ENCODE results near the gene LRRC8C. TPM values are rescaled to one million over a fixed set of nuclear protein-coding genes. Genes with fewer than 3 reads are reported as not detected.

The LRRC8C gene
- total RNA-seq, 2 donors from 2014 or later = 9.0 to 11.5 TPM

GRCh38 chr1:89600451-89601224 lies 32.3 kb upstream of the LRRC8C start:
- Histone ChIP-seq H3K36me3 (no peaks in the 10 kb centered on the region), H3K4me3 (no peak overlapping the region), H3K9me3 (no peaks in the 10 kb centered on the region), H3K27ac (no peak overlapping the region), H3K27me3 (no peaks in the 10 kb centered on the region), H3K4me1 (peaks cover 0 to 25% of the 10 kb centered on the region in 2 donors)
- TF ChIP-seq CTCF (IDR thresholded peaks at IDR 0.05) = no peak
- DNase-seq (ENCODE audit: low spot score) = no peak

GRCh38 chr1:89602871-89603404 lies 30.0 kb upstream of the LRRC8C start:
- no peak for TF ChIP-seq CTCF (IDR thresholded peaks at IDR 0.05)
- no peak for DNase-seq (ENCODE audit: low spot score)
- Histone ChIP-seq H3K4me3 (no peak overlapping the region), H3K4me1 (peaks cover 0 to 42% of the 10 kb centered on the region in 2 donors), H3K27me3 (no peaks in the 10 kb centered on the region), H3K9me3 (no peaks in the 10 kb centered on the region), H3K36me3 (no peaks in the 10 kb centered on the region), H3K27ac (peak overlapping the region in 1 of 2 donors; percentile 12)

GRCh38 chr1:89603651-89604413 lies 29.1 kb upstream of the LRRC8C start:
- TF ChIP-seq CTCF (IDR thresholded peaks at IDR 0.05) = no peak
- no peak for DNase-seq (ENCODE audit: low spot score)
- Histone ChIP-seq H3K36me3 (no peaks in the 10 kb centered on the region), H3K4me3 (no peak overlapping the region), H3K4me1 (peaks cover 0 to 50% of the 10 kb centered on the region in 2 donors), H3K27me3 (no peaks in the 10 kb centered on the region), H3K9me3 (no peaks in the 10 kb centered on the region), H3K27ac (peak overlapping the region in 1 of 2 donors; percentile 12)

GRCh38 chr1:89604414-89604735 lies 28.5 kb upstream of the LRRC8C start:
- Histone ChIP-seq H3K36me3 (no peaks in the 10 kb centered on the region), H3K27ac (no peak overlapping the region), H3K4me3 (no peak overlapping the region), H3K4me1 (peaks cover 0 to 56% of the 10 kb centered on the region in 2 donors), H3K9me3 (no peaks in the 10 kb centered on the region), H3K27me3 (no peaks in the 10 kb centered on the region)
- TF ChIP-seq CTCF (IDR thresholded peaks at IDR 0.05) = no peak
- no peak for DNase-seq (ENCODE audit: low spot score)

- no peak for TF ChIP-seq CTCF (IDR thresholded peaks at IDR 0.05)
- Histone ChIP-seq H3K36me3 (no peaks in the 10 kb centered on the region), H3K4me1 (peaks cover 0 to 69% of the 10 kb centered on the region in 2 donors), H3K4me3 (no peak overlapping the region), H3K9me3 (no peaks in the 10 kb centered on the region), H3K27me3 (no peaks in the 10 kb centered on the region), H3K27ac (no peak overlapping the region)
- no peak for DNase-seq (ENCODE audit: low spot score)
Measured at GRCh38 chr1:89605692-89606091, 27.2 kb upstream of the LRRC8C start.
